ENCODE data around the gene PGAP2. TPM values are rescaled to one million over a fixed set of nuclear protein-coding genes. Genes with fewer than 3 reads are reported as not detected.

PGAP2 gene
- polyA plus RNA-seq, 2 of the 4 experiments (the other 2 are of a cell fraction): 32.4 to 35.2 TPM

DNA sequence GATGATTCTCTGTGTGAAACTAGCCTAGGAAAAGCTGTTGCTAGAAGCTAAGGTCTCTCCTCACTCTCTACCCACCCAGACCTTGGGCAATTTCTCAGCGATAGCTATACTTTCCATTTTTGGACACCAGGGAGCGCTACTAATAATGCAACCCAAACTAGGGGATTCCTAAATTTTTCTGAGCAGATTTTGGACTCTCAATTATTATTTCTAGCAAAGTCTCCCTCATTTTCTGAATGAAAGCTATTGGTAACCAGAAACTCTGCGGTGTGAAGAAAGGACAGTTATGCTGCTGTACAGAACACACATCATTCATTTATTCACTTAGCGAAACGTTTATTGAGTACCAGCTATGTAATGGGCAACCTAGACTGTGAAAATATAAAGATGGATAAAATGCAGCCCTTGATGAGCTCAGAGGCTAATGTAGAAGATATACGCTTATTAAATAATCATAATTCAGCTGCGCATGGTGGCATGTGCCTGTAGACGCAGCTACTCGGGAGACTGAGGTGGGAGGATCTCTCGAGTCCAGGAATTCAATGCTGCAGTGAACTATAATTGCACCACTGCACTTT, 41.0 kb downstream of the PGAP2 start:
- ChIA-PET CTCF (interaction anchor here (0.7 to 27.8 kb wide), 45 partner anchors 9 to 253 kb away, joined by 3 to 919 read pairs (median 5); partner anchors contain the start of genes PGAP2 and RHOG), POLR2A (interaction anchor here (0.9 kb wide), 1 partner anchor 223 kb away, joined by 3 read pairs; no protein-coding TSS in a partner anchor)
- Histone ChIP-seq H3K9me3 (no peaks in the 10 kb centered on the region), H3K4me1 (peaks cover 4% of the 10 kb centered on the region), H3K4me3 (no peak overlapping the region), H3K4me2 (no peak overlapping the region), H3K27ac (no peak overlapping the region)
- WGBS (ENCODE audit: missing lambda C conversion rate): 58% methylated on average over 10 of the region's 10 CpGs
- peak; percentile 74 to 87; a peak in 5 of 6 replicates for ATAC-seq
- peak; percentile 49 to 51 for DNase-seq (ENCODE audit: low read depth in 1 of 2, low spot score in 1 of 2)
- peak; percentile 46 for FAIRE-seq
- no peak for TF ChIP-seq FOSL2 (IDR thresholded peaks at IDR 0.05)
- TF ChIP-seq FOSL2 (CRISPR knock-in tag; IDR thresholded peaks at IDR 0.05): no peak
- TF ChIP-seq, protein P1, sequence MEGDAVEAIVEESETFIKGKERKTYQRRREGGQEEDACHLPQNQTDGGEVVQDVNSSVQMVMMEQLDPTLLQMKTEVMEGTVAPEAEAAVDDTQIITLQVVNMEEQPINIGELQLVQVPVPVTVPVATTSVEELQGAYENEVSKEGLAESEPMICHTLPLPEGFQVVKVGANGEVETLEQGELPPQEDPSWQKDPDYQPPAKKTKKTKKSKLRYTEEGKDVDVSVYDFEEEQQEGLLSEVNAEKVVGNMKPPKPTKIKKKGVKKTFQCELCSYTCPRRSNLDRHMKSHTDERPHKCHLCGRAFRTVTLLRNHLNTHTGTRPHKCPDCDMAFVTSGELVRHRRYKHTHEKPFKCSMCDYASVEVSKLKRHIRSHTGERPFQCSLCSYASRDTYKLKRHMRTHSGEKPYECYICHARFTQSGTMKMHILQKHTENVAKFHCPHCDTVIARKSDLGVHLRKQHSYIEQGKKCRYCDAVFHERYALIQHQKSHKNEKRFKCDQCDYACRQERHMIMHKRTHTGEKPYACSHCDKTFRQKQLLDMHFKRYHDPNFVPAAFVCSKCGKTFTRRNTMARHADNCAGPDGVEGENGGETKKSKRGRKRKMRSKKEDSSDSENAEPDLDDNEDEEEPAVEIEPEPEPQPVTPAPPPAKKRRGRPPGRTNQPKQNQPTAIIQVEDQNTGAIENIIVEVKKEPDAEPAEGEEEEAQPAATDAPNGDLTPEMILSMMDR (IDR thresholded peaks at IDR 0.05): peak; percentile 87
- TF ChIP-seq SMC3 (IDR thresholded peaks at IDR 0.05): peak; percentile 88
- TF ChIP-seq RAD21 (conservative IDR thresholded peaks at IDR 0.05 in 1 of 2, IDR thresholded peaks at IDR 0.05 in 1 of 2): peak; percentile 69 to 72
- peak in 1 of 2 experiments; percentile 19; a peak in 1 of 4 replicates for TF ChIP-seq CEBPB (IDR thresholded peaks at IDR 0.05)

GRCh38 chr11:3853545-3853842, 45.1 kb downstream of the PGAP2 start:
- H3K27ac ChIP-seq: no peak overlapping the region
- no peak overlapping the region for H3K4me3 ChIP-seq
- 96% methylated on average over 1 of the region's 1 CpG for WGBS (ENCODE audit: missing lambda C conversion rate)
- no peak for DNase-seq (ENCODE audit: low read depth in 1 of 2, low spot score in 1 of 2)
- POLR2A ChIA-PET: no interaction called here
- CTCF ChIA-PET: interaction anchor here (1.2 to 27.8 kb wide), 10 partner anchors 11 to 227 kb away, joined by 3 to 919 read pairs (median 21); partner anchors contain the start of gene RHOG
- FAIRE-seq: no peak
- ATAC-seq: no peak
- H3K4me2 ChIP-seq: no peak overlapping the region
- peaks cover 32% of the 10 kb centered on the region for H3K4me1 ChIP-seq
- H3K9me3 ChIP-seq: no peaks in the 10 kb centered on the region
- TF ChIP-seq HES2 (IDR thresholded peaks at IDR 0.05) (no peak), CBX8 (IDR thresholded peaks at IDR 0.05) (no peak), ATOH8 (CRISPR knock-in tag; IDR thresholded peaks at IDR 0.05; ENCODE audit: low read depth) (no peak), ZC3H11A (IDR thresholded peaks at IDR 0.05) (no peak), NR3C1 (IDR thresholded peaks at IDR 0.05) (no peak), CHD4 (IDR thresholded peaks at IDR 0.05; ENCODE audit: borderline replicate concordance) (no peak), ESRRA (IDR thresholded peaks at IDR 0.05; ENCODE audit: borderline replicate concordance, low read length) (no peak), MAFK (IDR thresholded peaks at IDR 0.05; ENCODE audit: partially characterized antibody) (no peak), RNF2 (IDR thresholded peaks at IDR 0.05; ENCODE audit: borderline replicate concordance, low read depth) (no peak), HOXB13 (CRISPR knock-in tag; IDR thresholded peaks at IDR 0.05; ENCODE audit: low read depth) (no peak), JUNB (IDR thresholded peaks at IDR 0.05) (no peak)
- TF ChIP-seq, protein P2, sequence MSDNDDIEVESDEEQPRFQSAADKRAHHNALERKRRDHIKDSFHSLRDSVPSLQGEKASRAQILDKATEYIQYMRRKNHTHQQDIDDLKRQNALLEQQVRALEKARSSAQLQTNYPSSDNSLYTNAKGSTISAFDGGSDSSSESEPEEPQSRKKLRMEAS (IDR thresholded peaks at IDR 0.05): no peak

GRCh38 chr11:3853899-3854659, 45.7 kb downstream of the PGAP2 start:
- CTCF ChIA-PET: interaction anchor here (0.6 to 27.8 kb wide), 67 partner anchors 10 to 280 kb away, joined by 3 to 919 read pairs (median 6); partner anchors contain the start of gene RHOG
- ATAC-seq: no peak
- DNase-seq (ENCODE audit: low read depth in 1 of 2, low spot score in 1 of 2): no peak
- Histone ChIP-seq H3K4me1 (peaks cover 38% of the 10 kb centered on the region), H3K9me3 (no peaks in the 10 kb centered on the region), H3K4me2 (peak overlapping the region; percentile 97), H3K27ac (peak overlapping the region; percentile 98 to 99), H3K4me3 (peak overlapping the region; percentile 98; the same call in 2 of the 3 replicates)
- no peak for FAIRE-seq
- WGBS (ENCODE audit: missing lambda C conversion rate): 73% methylated on average over 11 of the region's 11 CpGs
- POLR2A ChIA-PET: interaction anchor here (0.7 to 2.5 kb wide), 5 partner anchors 13 to 218 kb away, joined by 3 to 44 read pairs (median 15); partner anchors contain the start of gene RHOG
- no peak for TF ChIP-seq RNF2 (IDR thresholded peaks at IDR 0.05; ENCODE audit: borderline replicate concordance, low read depth)
- TF ChIP-seq EP300 (IDR thresholded peaks at IDR 0.05): no peak
- TF ChIP-seq ZFP36 (IDR thresholded peaks at IDR 0.05; ENCODE audit: borderline replicate concordance, partially characterized antibody): no peak
- TF ChIP-seq FOSL2 (IDR thresholded peaks at IDR 0.05): no peak
- TF ChIP-seq FOSL2 (CRISPR knock-in tag; IDR thresholded peaks at IDR 0.05): no peak
- no peak for TF ChIP-seq KDM1A (IDR thresholded peaks at IDR 0.05; ENCODE audit: low read depth)
- no peak for TF ChIP-seq ZSCAN20 (CRISPR knock-in tag; IDR thresholded peaks at IDR 0.05)
- no peak for TF ChIP-seq ATOH8 (CRISPR knock-in tag; IDR thresholded peaks at IDR 0.05; ENCODE audit: low read depth)
- TF ChIP-seq HEYL (CRISPR knock-in tag; IDR thresholded peaks at IDR 0.05): no peak
- TF ChIP-seq CBX8 (IDR thresholded peaks at IDR 0.05): no peak
- TF ChIP-seq, protein P3, sequence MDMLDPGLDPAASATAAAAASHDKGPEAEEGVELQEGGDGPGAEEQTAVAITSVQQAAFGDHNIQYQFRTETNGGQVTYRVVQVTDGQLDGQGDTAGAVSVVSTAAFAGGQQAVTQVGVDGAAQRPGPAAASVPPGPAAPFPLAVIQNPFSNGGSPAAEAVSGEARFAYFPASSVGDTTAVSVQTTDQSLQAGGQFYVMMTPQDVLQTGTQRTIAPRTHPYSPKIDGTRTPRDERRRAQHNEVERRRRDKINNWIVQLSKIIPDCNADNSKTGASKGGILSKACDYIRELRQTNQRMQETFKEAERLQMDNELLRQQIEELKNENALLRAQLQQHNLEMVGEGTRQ (IDR thresholded peaks at IDR 0.05): no peak
- no peak for TF ChIP-seq MAZ (IDR thresholded peaks at IDR 0.05; ENCODE audit: borderline replicate concordance, low read depth, low read length)
- TF ChIP-seq HOXB13 (CRISPR knock-in tag; IDR thresholded peaks at IDR 0.05; ENCODE audit: low read depth): no peak
- TF ChIP-seq HOXB5 (CRISPR knock-in tag; IDR thresholded peaks at IDR 0.05): no peak
- no peak for TF ChIP-seq HOXA7 (CRISPR knock-in tag; IDR thresholded peaks at IDR 0.05)
- TF ChIP-seq CBX2 (IDR thresholded peaks at IDR 0.05; ENCODE audit: borderline replicate concordance, low read depth): no peak

Data from A549 (cell line).